NT2/D1 (cell line): ENCODE measurements around the gene TAX1BP1.

Experiments used
- SUZ12 ChIP-seq: IDR thresholded peaks from 2 replicates; pipeline ENCODE4 v1.6.1; 2011; ENCODE audit not compliant: insufficient read length, insufficient read depth; ENCODE audit errors: extremely low read depth
- YY1 ChIP-seq: IDR thresholded peaks from 2 replicates; pipeline ENCODE4 v1.6.1; 2011; ENCODE audit not compliant: insufficient read length, insufficient read depth
- ZNF274 ChIP-seq: IDR thresholded peaks from 2 replicates; pipeline ENCODE4 v1.6.1; 2011; ENCODE audit warnings: mild to moderate bottlenecking, low read depth, low read length

DNA sequence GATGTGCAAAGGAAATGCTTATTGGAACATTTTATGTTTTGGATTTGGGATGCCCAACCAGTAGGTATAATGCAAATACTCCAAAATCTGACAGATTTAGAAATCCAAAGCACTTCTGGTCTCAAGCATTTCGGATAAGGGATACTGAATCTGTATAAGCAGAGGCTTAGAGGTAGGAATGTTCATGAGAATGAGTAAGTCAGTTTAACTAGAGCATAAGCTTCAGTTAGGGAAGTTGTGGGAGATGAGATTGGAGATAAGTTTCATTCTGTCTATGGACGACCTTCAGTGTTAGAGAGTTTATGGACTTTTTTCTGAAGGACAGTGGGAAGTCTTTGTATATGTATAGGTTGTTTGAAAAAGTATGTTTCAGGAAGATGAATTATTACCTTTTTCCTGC, 10.4 kb downstream of the TAX1BP1 start:
- no peak for TF ChIP-seq SUZ12
- no peak for TF ChIP-seq YY1
- TF ChIP-seq ZNF274 = no peak
